GM12875 (cell line): Measurements from ENCODE around the gene PIP4K2A.
A peak's percentile ranks its signal among the peaks of the same experiment; 100 is the strongest.

Experiments used
- H3K4me3 ChIP-seq: one replicate; pipeline ENCODE4 v1.5.1; 2011; ENCODE audit warnings: low read depth, low read length, control low read depth
- TF ChIP-seq, protein P1 (sequence below): IDR thresholded peaks from 2 replicates; pipeline ENCODE4 v1.5.1; 2011; ENCODE audit warnings: low read depth, mild to moderate bottlenecking, control low read depth, inconsistent platforms, low read length, moderate library complexity, borderline replicate concordance; ENCODE audit not compliant: insufficient read depth

PIP4K2A gene

DNA sequence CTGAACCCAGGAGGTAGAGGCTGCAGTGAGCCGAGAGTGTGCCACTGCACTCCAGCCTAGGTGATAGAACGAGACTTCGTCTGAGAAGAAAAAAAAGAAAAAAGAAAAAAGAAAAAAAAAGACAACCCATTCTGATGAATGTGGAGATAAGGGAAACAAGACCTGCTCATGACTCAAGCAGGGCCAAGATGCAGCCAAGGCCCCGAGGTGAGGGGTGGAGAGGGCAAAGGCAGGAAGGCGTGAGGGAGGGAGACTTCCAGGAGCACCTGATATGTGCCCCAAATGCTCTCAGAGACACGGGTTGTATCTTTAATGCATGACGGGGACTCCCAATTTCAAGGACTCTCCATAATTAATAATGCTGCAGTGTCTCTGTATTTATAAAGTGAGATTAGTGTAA, 134.6 kb downstream of the PIP4K2A start:
- H3K4me3 ChIP-seq: no peak overlapping the region
- TF ChIP-seq, protein P1, sequence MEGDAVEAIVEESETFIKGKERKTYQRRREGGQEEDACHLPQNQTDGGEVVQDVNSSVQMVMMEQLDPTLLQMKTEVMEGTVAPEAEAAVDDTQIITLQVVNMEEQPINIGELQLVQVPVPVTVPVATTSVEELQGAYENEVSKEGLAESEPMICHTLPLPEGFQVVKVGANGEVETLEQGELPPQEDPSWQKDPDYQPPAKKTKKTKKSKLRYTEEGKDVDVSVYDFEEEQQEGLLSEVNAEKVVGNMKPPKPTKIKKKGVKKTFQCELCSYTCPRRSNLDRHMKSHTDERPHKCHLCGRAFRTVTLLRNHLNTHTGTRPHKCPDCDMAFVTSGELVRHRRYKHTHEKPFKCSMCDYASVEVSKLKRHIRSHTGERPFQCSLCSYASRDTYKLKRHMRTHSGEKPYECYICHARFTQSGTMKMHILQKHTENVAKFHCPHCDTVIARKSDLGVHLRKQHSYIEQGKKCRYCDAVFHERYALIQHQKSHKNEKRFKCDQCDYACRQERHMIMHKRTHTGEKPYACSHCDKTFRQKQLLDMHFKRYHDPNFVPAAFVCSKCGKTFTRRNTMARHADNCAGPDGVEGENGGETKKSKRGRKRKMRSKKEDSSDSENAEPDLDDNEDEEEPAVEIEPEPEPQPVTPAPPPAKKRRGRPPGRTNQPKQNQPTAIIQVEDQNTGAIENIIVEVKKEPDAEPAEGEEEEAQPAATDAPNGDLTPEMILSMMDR: no peak

GRCh38 chr10:22573820-22574569, 140.4 kb downstream of the PIP4K2A start:
- TF ChIP-seq, protein P1: peak; percentile 44

GRCh38 chr10:22570733-22571430, 143.5 kb downstream of the PIP4K2A start:
- TF ChIP-seq, protein P1: no peak
- no peak overlapping the region for H3K4me3 ChIP-seq

More at GRCh38 chr10:22573820-22574569, 140.4 kb downstream of the PIP4K2A start:
- H3K4me3 ChIP-seq: no peak overlapping the region

GRCh38 chr10:22570234-22570633, 144.1 kb downstream of the PIP4K2A start:
- H3K4me3 ChIP-seq: no peak overlapping the region
- TF ChIP-seq, protein P1: no peak

DNA sequence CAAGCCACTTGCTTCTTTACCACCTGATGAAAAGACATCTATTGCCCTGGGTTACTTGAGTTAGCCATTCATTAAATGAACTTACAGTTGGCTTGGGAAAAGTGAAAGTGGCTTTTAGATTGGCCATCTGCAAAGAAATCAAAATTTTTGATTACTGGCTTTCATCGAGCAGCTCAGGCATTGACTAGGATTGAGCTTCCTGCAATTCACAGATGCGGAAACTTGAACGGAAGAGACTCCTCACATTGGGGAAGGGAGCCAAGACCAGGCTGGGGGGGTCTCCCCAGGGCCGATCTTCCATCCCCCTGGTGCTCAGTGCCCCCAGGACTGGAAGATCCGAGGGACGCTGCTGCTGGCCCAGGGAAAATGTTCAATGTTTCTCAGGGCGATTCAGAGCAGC, 145.4 kb downstream of the PIP4K2A start:
- TF ChIP-seq, protein P1: no peak

GRCh38 chr10:22564060-22564459, 150.3 kb downstream of the PIP4K2A start:
- TF ChIP-seq, protein P1: no peak
- no peak overlapping the region for H3K4me3 ChIP-seq

More for the DNA sequence above, 145.4 kb downstream of the PIP4K2A start:
- no peak overlapping the region for H3K4me3 ChIP-seq
